ENCODE data around the gene C16orf86.

DNA sequence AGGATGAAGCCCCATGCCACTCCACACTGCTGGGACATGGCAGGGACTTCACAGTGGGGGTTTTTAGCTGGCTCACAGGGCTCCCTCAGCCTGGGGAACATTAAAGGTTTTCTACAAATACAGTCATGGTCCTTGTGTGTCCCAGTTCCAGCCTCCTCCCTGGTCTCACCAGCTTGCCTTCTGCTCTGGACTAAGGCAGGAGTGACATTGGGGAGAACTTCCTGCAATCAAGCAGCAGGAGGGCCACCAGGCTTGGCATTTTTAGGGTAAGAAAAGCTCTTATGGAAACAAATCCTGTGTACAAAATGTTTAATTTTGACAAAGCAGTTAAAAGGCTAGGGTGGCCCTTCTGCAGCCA lies 4.0 kb upstream of the C16orf86 start:
- TF ChIP-seq POLR2A (IDR thresholded peaks at IDR 0.05) = no peak
- TF ChIP-seq CTCF (IDR thresholded peaks at IDR 0.05) = no peak
